Esophagus squamous epithelium (tissue), 4 donors: Measurements from ENCODE around the gene RPH3AL.

Experiments used
- CTCF ChIP-seq, 6 experiments: fragments of 450-650 bp in 4 of 6; fragments of 200-600 bp in 2 of 6; sonication (generic) in 2 of 6; IDR thresholded peaks; one replicate each; pipeline ENCODE4 v1.5.1; 2016 to 2019; ENCODE audit warnings: antibody characterized with exemption in 6 of 6, mild to moderate bottlenecking in 4 of 6, moderate library complexity in 4 of 6
- POLR2A ChIP-seq, 4 donors: fragments of 450-650 bp; IDR thresholded peaks; one replicate each; pipeline ENCODE4 v1.6.1; 2017; ENCODE audit warnings: antibody characterized with exemption in 4 of 4, mild to moderate bottlenecking in 4 of 4, moderate library complexity in 3 of 4

- TF ChIP-seq CTCF (IDR thresholded peaks at IDR 0.05) (no peak), POLR2A (IDR thresholded peaks at IDR 0.05) (no peak)
These were observed 44.2 kb upstream of the RPH3AL start for GRCh38 chr17:396788-397187.
